WTC11 (cell line): ENCODE data around the gene DGKK.

Experiments used
- SMAD3 ChIP-seq: sonication (generic); formaldehyde crosslinking; IDR thresholded peaks from 2 replicates; pipeline ENCODE4 v1.8.0; 2022; ENCODE audit warnings: missing genetic modification reagents, mild to moderate bottlenecking, borderline replicate concordance
- TEAD1 ChIP-seq: sonication (generic); formaldehyde crosslinking; IDR thresholded peaks from 2 replicates; pipeline ENCODE4 v1.8.0; 2022; ENCODE audit warnings: mild to moderate bottlenecking, missing genetic modification reagents
- ZNF121 ChIP-seq: sonication (generic); formaldehyde crosslinking; IDR thresholded peaks from 2 replicates; pipeline ENCODE4 v1.8.0; 2023; ENCODE audit warnings: missing genetic modification reagents
- TF ChIP-seq, protein P1 (sequence below): fragments of 200-600 bp; IDR thresholded peaks from 2 replicates; pipeline ENCODE4 v1.8.0; 2022; ENCODE audit warnings: antibody characterized with exemption
- TF ChIP-seq, protein P2 (sequence below): sonication (generic); formaldehyde crosslinking; IDR thresholded peaks from 2 replicates; pipeline ENCODE4 v1.8.1; 2022; ENCODE audit warnings: low read depth, missing genetic modification reagents, borderline replicate concordance
- TF ChIP-seq, protein P3 (sequence below): sonication (generic); formaldehyde crosslinking; IDR thresholded peaks from 2 replicates; pipeline ENCODE4 v1.8.0; 2022; ENCODE audit warnings: mild to moderate bottlenecking, missing genetic modification reagents
- TF ChIP-seq, protein P4 (sequence below): sonication (generic); formaldehyde crosslinking; IDR thresholded peaks from 2 replicates; pipeline ENCODE4 v1.8.1; 2023; ENCODE audit warnings: mild to moderate bottlenecking, missing genetic modification reagents, moderate library complexity

DNA sequence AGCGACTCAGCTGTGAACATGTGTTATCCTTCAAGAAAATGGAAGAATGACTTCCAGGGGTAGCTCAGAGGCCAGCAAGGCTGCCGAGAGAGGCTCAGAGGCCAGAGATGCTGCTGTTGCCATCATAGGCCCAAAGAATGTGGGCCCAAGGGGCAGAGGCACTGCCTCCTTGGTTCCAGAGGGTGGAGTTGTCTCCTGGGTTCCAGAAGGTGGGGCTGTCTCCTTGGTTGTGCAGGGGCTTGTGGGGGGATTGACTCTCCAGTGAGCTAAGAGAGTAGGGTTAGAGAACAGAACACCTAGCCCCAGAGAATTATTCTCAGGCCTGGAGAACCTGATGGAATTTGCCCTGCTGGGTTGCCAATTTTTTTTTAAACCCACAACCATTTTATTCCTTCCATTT, 62.6 kb downstream of the DGKK start:
- TF ChIP-seq, protein P1, sequence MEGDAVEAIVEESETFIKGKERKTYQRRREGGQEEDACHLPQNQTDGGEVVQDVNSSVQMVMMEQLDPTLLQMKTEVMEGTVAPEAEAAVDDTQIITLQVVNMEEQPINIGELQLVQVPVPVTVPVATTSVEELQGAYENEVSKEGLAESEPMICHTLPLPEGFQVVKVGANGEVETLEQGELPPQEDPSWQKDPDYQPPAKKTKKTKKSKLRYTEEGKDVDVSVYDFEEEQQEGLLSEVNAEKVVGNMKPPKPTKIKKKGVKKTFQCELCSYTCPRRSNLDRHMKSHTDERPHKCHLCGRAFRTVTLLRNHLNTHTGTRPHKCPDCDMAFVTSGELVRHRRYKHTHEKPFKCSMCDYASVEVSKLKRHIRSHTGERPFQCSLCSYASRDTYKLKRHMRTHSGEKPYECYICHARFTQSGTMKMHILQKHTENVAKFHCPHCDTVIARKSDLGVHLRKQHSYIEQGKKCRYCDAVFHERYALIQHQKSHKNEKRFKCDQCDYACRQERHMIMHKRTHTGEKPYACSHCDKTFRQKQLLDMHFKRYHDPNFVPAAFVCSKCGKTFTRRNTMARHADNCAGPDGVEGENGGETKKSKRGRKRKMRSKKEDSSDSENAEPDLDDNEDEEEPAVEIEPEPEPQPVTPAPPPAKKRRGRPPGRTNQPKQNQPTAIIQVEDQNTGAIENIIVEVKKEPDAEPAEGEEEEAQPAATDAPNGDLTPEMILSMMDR = no peak
- no peak for TF ChIP-seq ZNF121
- TF ChIP-seq, protein P2, sequence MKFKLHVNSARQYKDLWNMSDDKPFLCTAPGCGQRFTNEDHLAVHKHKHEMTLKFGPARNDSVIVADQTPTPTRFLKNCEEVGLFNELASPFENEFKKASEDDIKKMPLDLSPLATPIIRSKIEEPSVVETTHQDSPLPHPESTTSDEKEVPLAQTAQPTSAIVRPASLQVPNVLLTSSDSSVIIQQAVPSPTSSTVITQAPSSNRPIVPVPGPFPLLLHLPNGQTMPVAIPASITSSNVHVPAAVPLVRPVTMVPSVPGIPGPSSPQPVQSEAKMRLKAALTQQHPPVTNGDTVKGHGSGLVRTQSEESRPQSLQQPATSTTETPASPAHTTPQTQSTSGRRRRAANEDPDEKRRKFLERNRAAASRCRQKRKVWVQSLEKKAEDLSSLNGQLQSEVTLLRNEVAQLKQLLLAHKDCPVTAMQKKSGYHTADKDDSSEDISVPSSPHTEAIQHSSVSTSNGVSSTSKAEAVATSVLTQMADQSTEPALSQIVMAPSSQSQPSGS (CRISPR knock-in tag) = no peak
- TF ChIP-seq, protein P3, sequence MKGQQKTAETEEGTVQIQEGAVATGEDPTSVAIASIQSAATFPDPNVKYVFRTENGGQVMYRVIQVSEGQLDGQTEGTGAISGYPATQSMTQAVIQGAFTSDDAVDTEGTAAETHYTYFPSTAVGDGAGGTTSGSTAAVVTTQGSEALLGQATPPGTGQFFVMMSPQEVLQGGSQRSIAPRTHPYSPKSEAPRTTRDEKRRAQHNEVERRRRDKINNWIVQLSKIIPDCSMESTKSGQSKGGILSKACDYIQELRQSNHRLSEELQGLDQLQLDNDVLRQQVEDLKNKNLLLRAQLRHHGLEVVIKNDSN (CRISPR knock-in tag) = no peak
- TF ChIP-seq, protein P4, sequence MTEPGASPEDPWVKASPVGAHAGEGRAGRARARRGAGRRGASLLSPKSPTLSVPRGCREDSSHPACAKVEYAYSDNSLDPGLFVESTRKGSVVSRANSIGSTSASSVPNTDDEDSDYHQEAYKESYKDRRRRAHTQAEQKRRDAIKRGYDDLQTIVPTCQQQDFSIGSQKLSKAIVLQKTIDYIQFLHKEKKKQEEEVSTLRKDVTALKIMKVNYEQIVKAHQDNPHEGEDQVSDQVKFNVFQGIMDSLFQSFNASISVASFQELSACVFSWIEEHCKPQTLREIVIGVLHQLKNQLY (CRISPR knock-in tag) = no peak
- no peak for TF ChIP-seq TEAD1 (CRISPR knock-in tag)
- no peak for TF ChIP-seq SMAD3 (CRISPR knock-in tag)
